HG02588 (cell line): Measurements from ENCODE around the gene TSTD2.

Experiments used
- ATAC-seq: cut with Tn5 transposase; IDR thresholded peaks from one replicate; pipeline ENCODE4 v1.9.1; 2021; ENCODE audit warnings: mild to moderate bottlenecking, moderate library complexity; ENCODE audit not compliant: unreplicated experiment

The TSTD2 gene

GRCh38 chr9:97632985-97633858 lies at the start of gene TSTD2, which contains the start of gene NCBP1:
Gene TSTD2 (minus strand): TSS chr9:97633368. CDS start chr9:97627562, 5,806 bp downstream.
Gene NCBP1 (plus strand): TSS chr9:97633821. CDS start chr9:97633882, 61 bp downstream.
- peak; percentile 87 for ATAC-seq

- no peak for ATAC-seq
Observed at GRCh38 chr9:97682242-97682641, 49.1 kb upstream of the TSTD2 start.

- peak; percentile 58 for ATAC-seq
Observed at GRCh38 chr9:97675655-97676054, 42.5 kb upstream of the TSTD2 start.

GRCh38 chr9:97673922-97674321 lies 40.8 kb upstream of the TSTD2 start:
- ATAC-seq = no peak

- no peak for ATAC-seq
Observed at GRCh38 chr9:97672403-97672802, 39.2 kb upstream of the TSTD2 start.

- no peak for ATAC-seq
Observed at GRCh38 chr9:97670586-97670985, 37.4 kb upstream of the TSTD2 start.

GRCh38 chr9:97668485-97668884 lies 35.3 kb upstream of the TSTD2 start:
- no peak for ATAC-seq

- ATAC-seq = no peak
Observed at GRCh38 chr9:97666907-97667686, 33.9 kb upstream of the TSTD2 start.

GRCh38 chr9:97665742-97666141 lies 32.6 kb upstream of the TSTD2 start:
- no peak for ATAC-seq

- no peak for ATAC-seq
Observed at GRCh38 chr9:97660847-97661246, 27.7 kb upstream of the TSTD2 start.

GRCh38 chr9:97660340-97660739 lies 27.2 kb upstream of the TSTD2 start:
- no peak for ATAC-seq

- no peak for ATAC-seq
Observed at GRCh38 chr9:97659771-97660170, 26.6 kb upstream of the TSTD2 start.

GRCh38 chr9:97658707-97659106 lies 25.5 kb upstream of the TSTD2 start:
- ATAC-seq = no peak

GRCh38 chr9:97651646-97652045 lies 18.5 kb upstream of the TSTD2 start:
- no peak for ATAC-seq

- ATAC-seq = no peak
Observed at GRCh38 chr9:97647996-97648395, 14.8 kb upstream of the TSTD2 start.

GRCh38 chr9:97645720-97646119 lies 12.6 kb upstream of the TSTD2 start:
- no peak for ATAC-seq

GRCh38 chr9:97640325-97640724 lies 7.2 kb upstream of the TSTD2 start:
- ATAC-seq = no peak

GRCh38 chr9:97638666-97639065 lies 5.5 kb upstream of the TSTD2 start:
- no peak for ATAC-seq

- no peak for ATAC-seq
Observed at GRCh38 chr9:97636903-97637302, 3.7 kb upstream of the TSTD2 start.

GRCh38 chr9:97635026-97635425 lies 1.9 kb upstream of the TSTD2 start:
- no peak for ATAC-seq

- ATAC-seq = peak; percentile 1
Observed at GRCh38 chr9:97633859-97634490, 807 bp upstream of the TSTD2 start.
